ENCODE measurements around the gene EPHB1.

The EPHB1 gene

GRCh38 chr3:134761213-134761612 is 33.8 kb upstream of the EPHB1 start:
- no peak for DNase-seq

DNA sequence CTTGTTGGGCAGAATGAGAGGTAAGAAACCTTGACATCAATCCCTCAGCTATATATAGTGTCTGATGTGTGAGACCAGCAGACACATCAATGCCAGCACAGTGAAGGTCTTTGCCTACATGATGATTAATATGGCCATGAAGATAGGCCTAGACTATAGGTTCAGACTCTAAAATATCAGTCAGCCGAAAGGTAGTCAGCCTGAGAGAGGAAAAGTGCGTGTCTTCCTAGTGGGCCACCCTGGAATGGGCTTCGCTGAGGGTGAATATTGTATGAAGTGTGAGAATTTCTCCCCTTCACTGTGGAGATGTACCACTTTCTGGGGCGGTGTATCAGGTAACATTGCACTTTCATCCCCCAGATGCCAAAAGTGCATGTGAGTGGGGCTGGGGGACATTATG is 33.0 kb upstream of the EPHB1 start:
- Histone ChIP-seq H3K27ac (no peak overlapping the region), H3K9me3 (ENCODE audit: severe bottlenecking) (no peaks in the 10 kb centered on the region), H3K4me3 (ENCODE audit: low read depth, low read length) (no peak overlapping the region), H3K36me3 (no peaks in the 10 kb centered on the region), H3K27me3 (ENCODE audit: insufficient read depth, low read depth, severe bottlenecking) (no peaks in the 10 kb centered on the region)
- DNase-seq: no peak
- TF ChIP-seq, protein P1, sequence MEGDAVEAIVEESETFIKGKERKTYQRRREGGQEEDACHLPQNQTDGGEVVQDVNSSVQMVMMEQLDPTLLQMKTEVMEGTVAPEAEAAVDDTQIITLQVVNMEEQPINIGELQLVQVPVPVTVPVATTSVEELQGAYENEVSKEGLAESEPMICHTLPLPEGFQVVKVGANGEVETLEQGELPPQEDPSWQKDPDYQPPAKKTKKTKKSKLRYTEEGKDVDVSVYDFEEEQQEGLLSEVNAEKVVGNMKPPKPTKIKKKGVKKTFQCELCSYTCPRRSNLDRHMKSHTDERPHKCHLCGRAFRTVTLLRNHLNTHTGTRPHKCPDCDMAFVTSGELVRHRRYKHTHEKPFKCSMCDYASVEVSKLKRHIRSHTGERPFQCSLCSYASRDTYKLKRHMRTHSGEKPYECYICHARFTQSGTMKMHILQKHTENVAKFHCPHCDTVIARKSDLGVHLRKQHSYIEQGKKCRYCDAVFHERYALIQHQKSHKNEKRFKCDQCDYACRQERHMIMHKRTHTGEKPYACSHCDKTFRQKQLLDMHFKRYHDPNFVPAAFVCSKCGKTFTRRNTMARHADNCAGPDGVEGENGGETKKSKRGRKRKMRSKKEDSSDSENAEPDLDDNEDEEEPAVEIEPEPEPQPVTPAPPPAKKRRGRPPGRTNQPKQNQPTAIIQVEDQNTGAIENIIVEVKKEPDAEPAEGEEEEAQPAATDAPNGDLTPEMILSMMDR (IDR thresholded peaks at IDR 0.05; ENCODE audit: low read depth, low read length): no peak

More at GRCh38 chr3:134761213-134761612, 33.8 kb upstream of the EPHB1 start:
- Histone ChIP-seq H3K36me3 (no peaks in the 10 kb centered on the region), H3K27ac (no peak overlapping the region), H3K27me3 (ENCODE audit: insufficient read depth, low read depth, severe bottlenecking) (no peaks in the 10 kb centered on the region), H3K9me3 (ENCODE audit: severe bottlenecking) (no peaks in the 10 kb centered on the region), H3K4me3 (ENCODE audit: low read depth, low read length) (no peak overlapping the region)
- TF ChIP-seq, protein P1 (IDR thresholded peaks at IDR 0.05; ENCODE audit: low read depth, low read length): no peak

- no peak for DNase-seq
- no peaks in the 10 kb centered on the region for H3K27me3 ChIP-seq (ENCODE audit: insufficient read depth, low read depth, severe bottlenecking)
Observed at GRCh38 chr3:134765468-134765867, 29.6 kb upstream of the EPHB1 start.

DNA sequence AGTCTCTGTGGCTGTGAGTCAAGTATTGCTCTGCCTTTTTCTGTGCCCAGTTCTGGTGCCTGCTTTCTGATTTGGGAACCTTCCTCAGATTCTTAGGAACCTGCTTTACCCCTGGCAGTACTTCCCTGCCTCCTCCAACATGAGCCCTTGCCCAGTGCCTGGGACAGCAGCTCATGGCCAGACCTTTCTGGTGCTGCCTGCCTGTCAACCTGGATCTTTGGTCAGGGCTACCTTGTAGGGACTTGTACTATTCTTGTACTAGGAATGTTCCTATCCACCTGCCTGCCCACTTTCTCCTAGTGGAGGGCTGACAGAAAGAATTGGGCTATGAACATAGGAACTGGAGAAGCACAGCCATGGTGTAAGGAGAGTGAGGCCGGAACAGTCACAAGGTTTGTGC is 28.8 kb upstream of the EPHB1 start:
- no peaks in the 10 kb centered on the region for H3K27me3 ChIP-seq (ENCODE audit: insufficient read depth, low read depth, severe bottlenecking)
- H3K9me3 ChIP-seq (ENCODE audit: severe bottlenecking): no peaks in the 10 kb centered on the region
- TF ChIP-seq, protein P1 (IDR thresholded peaks at IDR 0.05; ENCODE audit: low read depth, low read length): no peak
- no peaks in the 10 kb centered on the region for H3K36me3 ChIP-seq
- no peak overlapping the region for H3K27ac ChIP-seq
- H3K4me3 ChIP-seq (ENCODE audit: low read depth, low read length): no peak overlapping the region
- no peak for DNase-seq

More at GRCh38 chr3:134765468-134765867, 29.6 kb upstream of the EPHB1 start:
- Histone ChIP-seq H3K27ac (no peak overlapping the region), H3K4me3 (ENCODE audit: low read depth, low read length) (no peak overlapping the region), H3K9me3 (ENCODE audit: severe bottlenecking) (no peaks in the 10 kb centered on the region), H3K36me3 (no peaks in the 10 kb centered on the region)
- TF ChIP-seq, protein P1 (IDR thresholded peaks at IDR 0.05; ENCODE audit: low read depth, low read length): no peak

DNA sequence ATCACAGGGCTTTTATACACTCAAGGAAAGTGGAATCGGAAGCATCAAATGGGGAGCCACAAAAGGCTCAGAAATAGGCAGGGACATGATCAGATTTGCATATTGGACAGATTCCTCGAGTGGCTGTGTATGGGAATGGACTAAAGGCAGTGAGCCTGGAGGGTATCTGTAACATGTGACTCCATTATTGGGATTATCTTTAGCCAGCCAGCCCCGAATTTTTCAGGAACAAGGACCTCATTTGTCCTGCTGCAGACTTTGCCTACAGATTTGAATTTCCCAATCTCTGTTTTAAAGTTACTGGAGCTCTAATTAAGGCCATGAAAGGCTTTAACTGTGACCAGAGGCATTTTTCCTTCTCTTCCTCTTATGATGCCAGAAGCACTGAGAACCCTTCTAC is 26.9 kb upstream of the EPHB1 start:
- no peak for DNase-seq
- TF ChIP-seq, protein P1 (IDR thresholded peaks at IDR 0.05; ENCODE audit: low read depth, low read length): no peak
- Histone ChIP-seq H3K36me3 (no peaks in the 10 kb centered on the region), H3K4me3 (ENCODE audit: low read depth, low read length) (no peak overlapping the region), H3K27me3 (ENCODE audit: insufficient read depth, low read depth, severe bottlenecking) (no peaks in the 10 kb centered on the region), H3K9me3 (ENCODE audit: severe bottlenecking) (no peaks in the 10 kb centered on the region), H3K27ac (no peak overlapping the region)

GRCh38 chr3:134768837-134769236 is 26.2 kb upstream of the EPHB1 start:
- TF ChIP-seq, protein P1 (IDR thresholded peaks at IDR 0.05; ENCODE audit: low read depth, low read length): no peak
- Histone ChIP-seq H3K27ac (no peak overlapping the region), H3K36me3 (no peaks in the 10 kb centered on the region), H3K9me3 (ENCODE audit: severe bottlenecking) (no peaks in the 10 kb centered on the region), H3K27me3 (ENCODE audit: insufficient read depth, low read depth, severe bottlenecking) (no peaks in the 10 kb centered on the region), H3K4me3 (ENCODE audit: low read depth, low read length) (no peak overlapping the region)
- DNase-seq: no peak

Data from WERI-Rb-1 (cell line).